Liver (tissue), 3 donors: ENCODE measurements around the gene TDRD7.

Source experiments
- EGR1 ChIP-seq, 2 donors: IDR thresholded peaks; 2 replicates each; pipeline ENCODE4 v1.6.1; 2016 to 2018; ENCODE audit warnings: antibody characterized with exemption in 2 of 2, low read depth in 2 of 2
- JUND ChIP-seq, 2 donors: IDR thresholded peaks; 2 replicates each; pipeline ENCODE4 v1.6.1; 2016; ENCODE audit warnings: antibody characterized with exemption in 2 of 2
- RAD21 ChIP-seq, 2 donors: IDR thresholded peaks; 2 replicates each; pipeline ENCODE4 v1.6.1; 2016; ENCODE audit warnings: antibody characterized with exemption in 2 of 2, mild to moderate bottlenecking in 2 of 2
- SP1 ChIP-seq: IDR thresholded peaks from 2 replicates; pipeline ENCODE4 v1.6.1; 2018; ENCODE audit warnings: antibody characterized with exemption, mild to moderate bottlenecking
- TAF1 ChIP-seq: conservative IDR thresholded peaks from 2 replicates; pipeline ENCODE4 v1.6.1; 2016; ENCODE audit warnings: antibody characterized with exemption, mild to moderate bottlenecking
- TF ChIP-seq, protein P1 (sequence below): fragments of 150-350 bp; IDR thresholded peaks from 2 replicates; pipeline ENCODE4 v1.5.1; 2017; ENCODE audit warnings: improper control_type of control experiment, low read depth, low read length; ENCODE audit not compliant: missing input control
- TF ChIP-seq, protein P2 (sequence below): IDR thresholded peaks from 2 replicates; pipeline ENCODE4 v1.6.1; 2016; ENCODE audit warnings: antibody characterized with exemption
- TF ChIP-seq, protein P3 (sequence below): IDR thresholded peaks from 2 replicates; pipeline ENCODE4 v1.6.1; 2016; ENCODE audit warnings: antibody characterized with exemption
- donor health status: healthy.
- donor health status: healthy.

DNA sequence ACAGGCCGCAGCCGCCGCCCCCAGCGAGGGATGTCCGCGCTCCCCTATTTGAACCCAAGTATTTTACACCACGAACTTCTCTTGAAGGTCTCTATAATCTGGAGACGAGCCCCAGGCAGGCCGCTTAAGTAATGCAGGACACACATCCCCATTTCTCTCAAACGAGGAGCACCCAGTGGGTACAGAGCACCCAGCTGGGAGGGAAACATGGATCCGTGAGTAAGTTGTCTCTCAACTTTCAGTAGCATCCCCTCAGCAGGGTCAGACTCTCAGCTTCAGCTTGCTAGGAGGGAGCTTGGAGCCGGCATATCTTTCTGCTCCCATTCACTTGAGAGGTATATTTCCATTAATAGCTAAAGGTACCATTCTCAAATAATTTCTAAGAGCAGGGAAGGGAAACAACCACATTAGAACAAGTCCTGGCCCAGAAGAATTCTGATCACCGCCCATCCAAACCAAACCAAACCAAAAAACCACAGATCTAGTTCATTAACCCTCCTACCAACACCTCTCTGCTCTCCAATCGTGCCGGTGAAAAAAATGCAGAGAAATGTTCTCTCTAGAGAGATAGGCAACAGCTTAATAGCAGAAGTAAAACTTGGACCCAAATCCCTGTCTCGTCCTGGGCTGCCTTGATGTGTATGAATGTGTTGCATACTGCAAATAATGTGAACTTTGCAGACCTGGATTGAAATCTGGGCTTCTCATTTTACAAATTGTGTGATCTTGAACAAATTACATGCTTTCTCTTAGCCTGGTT is 910 bp downstream of the TDRD7 start:
- TF ChIP-seq, protein P1, sequence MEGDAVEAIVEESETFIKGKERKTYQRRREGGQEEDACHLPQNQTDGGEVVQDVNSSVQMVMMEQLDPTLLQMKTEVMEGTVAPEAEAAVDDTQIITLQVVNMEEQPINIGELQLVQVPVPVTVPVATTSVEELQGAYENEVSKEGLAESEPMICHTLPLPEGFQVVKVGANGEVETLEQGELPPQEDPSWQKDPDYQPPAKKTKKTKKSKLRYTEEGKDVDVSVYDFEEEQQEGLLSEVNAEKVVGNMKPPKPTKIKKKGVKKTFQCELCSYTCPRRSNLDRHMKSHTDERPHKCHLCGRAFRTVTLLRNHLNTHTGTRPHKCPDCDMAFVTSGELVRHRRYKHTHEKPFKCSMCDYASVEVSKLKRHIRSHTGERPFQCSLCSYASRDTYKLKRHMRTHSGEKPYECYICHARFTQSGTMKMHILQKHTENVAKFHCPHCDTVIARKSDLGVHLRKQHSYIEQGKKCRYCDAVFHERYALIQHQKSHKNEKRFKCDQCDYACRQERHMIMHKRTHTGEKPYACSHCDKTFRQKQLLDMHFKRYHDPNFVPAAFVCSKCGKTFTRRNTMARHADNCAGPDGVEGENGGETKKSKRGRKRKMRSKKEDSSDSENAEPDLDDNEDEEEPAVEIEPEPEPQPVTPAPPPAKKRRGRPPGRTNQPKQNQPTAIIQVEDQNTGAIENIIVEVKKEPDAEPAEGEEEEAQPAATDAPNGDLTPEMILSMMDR, result no peak
- TF ChIP-seq, protein P2, sequence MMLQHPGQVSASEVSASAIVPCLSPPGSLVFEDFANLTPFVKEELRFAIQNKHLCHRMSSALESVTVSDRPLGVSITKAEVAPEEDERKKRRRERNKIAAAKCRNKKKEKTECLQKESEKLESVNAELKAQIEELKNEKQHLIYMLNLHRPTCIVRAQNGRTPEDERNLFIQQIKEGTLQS, result no peak
- TF ChIP-seq RAD21 (IDR thresholded peaks at IDR 0.05) (no peak), TAF1 (no peak), SP1 (no peak), EGR1 (IDR thresholded peaks at IDR 0.05; ENCODE audit: low read depth in 2 of 2) (no peak), JUND (IDR thresholded peaks at IDR 0.05) (no peak)
- TF ChIP-seq, protein P3, sequence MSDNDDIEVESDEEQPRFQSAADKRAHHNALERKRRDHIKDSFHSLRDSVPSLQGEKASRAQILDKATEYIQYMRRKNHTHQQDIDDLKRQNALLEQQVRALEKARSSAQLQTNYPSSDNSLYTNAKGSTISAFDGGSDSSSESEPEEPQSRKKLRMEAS, result no peak
